A673 (cell line): ENCODE results near the gene RNF208.

ENCODE experiments used
- EZH2 ChIP-seq: fragments of 200-600 bp; sonication (generic); IDR thresholded peaks from 2 replicates; pipeline ENCODE4 v1.6.1; 2017; ENCODE audit warnings: borderline replicate concordance, low read depth, mild to moderate bottlenecking, mixed read lengths, antibody characterized with exemption, low read length; ENCODE audit not compliant: poor library complexity, severe bottlenecking
- TF ChIP-seq, protein P1 (sequence below): fragments of 300-800, 200-600 bp; sonication (generic); conservative IDR thresholded peaks from 2 replicates; pipeline ENCODE4 v1.5.1; 2017; ENCODE audit warnings: low read depth, mild to moderate bottlenecking, antibody characterized with exemption, low read length, moderate library complexity, mixed read lengths

DNA sequence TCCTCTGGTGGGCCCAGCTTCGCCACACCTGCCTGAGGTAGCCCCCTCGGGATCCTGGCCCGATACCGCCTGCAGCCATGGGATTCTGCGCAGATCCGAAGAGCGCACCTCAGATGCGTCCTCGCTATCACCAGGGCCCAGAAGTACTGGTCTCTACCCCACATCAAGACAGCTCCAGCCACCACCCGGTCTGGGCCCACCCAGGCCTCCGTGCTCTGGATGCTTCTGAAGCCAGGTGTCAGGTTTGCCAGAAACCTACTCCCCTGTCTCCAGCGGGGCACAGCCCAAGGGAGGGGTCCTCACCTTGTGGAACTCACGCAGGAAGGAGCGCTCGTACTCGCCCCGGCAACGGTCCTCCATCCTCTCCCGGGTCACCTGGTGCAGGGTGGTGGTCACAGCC, 36.1 kb downstream of the RNF208 start:
- TF ChIP-seq, protein P1, sequence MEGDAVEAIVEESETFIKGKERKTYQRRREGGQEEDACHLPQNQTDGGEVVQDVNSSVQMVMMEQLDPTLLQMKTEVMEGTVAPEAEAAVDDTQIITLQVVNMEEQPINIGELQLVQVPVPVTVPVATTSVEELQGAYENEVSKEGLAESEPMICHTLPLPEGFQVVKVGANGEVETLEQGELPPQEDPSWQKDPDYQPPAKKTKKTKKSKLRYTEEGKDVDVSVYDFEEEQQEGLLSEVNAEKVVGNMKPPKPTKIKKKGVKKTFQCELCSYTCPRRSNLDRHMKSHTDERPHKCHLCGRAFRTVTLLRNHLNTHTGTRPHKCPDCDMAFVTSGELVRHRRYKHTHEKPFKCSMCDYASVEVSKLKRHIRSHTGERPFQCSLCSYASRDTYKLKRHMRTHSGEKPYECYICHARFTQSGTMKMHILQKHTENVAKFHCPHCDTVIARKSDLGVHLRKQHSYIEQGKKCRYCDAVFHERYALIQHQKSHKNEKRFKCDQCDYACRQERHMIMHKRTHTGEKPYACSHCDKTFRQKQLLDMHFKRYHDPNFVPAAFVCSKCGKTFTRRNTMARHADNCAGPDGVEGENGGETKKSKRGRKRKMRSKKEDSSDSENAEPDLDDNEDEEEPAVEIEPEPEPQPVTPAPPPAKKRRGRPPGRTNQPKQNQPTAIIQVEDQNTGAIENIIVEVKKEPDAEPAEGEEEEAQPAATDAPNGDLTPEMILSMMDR = no peak
- no peak for TF ChIP-seq EZH2
